Activated CD4-positive, CD25-positive, alpha-beta regulatory T cell (primary cell): Measurements from ENCODE around the gene CLN6.
A peak's percentile ranks its signal among the peaks of the same experiment; 100 is the strongest.
"Not testable (repeated sequence)": the region's sequence is repeated elsewhere in the genome, so short reads cannot be mapped to it uniquely, and the experiment has no call there.

Experiments used
- DNase-seq, 4 experiments: peaks; one replicate each; lab custom pipeline; 2025; lab: John Stamatoyannopoulos, UW

Gene CLN6

DNA sequence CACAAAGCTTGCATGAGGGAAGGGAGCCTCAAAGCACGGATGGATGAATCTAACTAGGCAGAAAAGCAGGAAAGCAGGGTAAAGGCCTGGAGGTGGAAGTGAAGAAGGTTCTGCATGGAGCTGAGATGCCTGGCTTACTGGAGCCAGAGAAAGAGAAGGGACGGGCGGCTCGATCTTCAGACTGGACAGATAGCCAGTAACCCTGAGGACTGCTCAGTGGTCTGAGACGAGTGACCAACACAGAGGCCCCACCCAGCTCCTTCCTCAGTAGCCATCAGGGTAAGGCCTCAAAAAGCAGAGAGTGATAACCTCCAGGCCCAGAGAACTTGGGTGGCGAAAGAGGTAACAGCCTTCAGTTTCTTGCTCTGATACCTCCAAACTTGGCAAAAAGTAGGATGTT is 6.4 kb downstream of the CLN6 start:
- DNase-seq: no peak

DNA sequence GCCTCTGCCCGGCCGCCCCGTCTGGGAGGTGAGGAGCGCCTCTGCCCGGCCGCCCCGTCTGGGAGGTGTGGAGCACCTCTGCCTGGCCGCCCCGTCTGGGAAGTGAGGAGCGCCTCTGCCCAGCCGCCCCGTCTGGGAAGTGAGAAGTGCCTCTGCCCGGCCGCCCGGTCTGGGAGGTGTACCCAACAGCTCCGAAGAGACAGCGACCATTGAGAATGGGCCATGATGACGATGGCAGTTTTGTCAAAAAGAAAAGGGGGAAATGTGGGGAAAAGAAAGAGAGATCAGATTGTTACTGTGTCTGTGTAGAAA is 7.1 kb downstream of the CLN6 start:
- not testable (repeated sequence) for DNase-seq

DNA sequence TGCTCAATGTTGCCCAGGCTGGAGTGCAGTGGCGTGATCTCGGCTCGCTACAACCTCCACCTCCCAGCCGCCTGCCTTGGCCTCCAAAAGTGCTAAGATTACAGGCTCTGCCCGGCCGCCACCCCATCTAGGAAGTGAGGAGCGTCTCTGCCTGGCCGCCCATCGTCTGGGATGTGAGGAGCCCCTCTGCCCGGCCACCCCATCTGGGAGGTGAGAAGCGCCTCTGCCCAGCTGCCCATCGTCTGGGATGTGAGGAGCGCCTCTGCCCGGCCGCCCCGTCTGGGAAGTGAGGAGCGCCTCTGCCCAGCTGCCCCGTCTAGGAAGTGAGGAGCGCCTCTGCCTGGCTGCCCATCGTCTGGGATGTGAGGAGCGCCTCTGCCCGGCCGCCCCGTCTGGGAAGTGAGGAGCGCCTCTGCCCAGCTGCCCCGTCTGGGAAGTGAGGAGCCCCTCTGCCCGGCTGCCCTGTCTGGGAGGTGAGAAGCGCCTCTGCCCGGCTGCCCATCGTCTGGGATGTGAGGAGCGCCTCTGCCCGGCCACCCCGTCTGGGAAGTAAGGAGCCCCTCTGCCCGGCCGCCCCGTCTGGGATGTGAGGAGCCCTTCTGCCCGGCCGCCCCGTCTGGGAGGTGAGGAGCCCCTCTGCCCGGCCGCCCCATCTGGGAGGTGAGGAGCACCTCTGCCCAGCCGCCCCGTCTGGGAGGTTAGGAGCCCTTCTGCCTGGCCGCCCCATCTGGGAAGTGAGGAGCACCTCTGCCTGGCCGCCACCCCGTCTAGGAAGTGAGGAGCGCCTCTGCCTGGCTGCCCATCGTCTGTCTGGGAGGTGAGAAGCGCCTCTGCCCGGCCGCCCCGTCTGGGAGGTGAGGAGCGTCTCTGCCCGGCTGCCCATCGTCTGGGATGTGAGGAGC is 7.7 kb downstream of the CLN6 start:
- not testable (repeated sequence) for DNase-seq

DNA sequence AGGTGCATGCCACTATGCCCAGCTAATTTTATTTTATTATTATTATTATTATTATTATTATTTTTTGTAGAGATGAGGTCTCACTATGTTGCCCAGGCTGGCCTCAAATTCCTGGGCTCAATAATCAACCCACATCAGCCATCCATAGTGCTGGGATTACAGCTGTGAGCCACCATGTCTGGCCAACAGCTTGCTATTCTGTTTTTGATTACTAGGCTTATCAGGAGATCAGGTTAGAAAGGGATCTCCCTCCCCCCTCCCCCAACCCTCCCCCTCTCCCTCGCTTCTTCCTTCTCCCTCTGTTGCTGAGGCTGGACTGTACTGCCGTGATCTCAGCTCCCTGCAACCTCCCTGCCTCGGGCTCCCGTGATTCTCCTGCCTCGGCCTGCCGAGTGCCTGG is 8.6 kb downstream of the CLN6 start:
- no peak for DNase-seq

DNA sequence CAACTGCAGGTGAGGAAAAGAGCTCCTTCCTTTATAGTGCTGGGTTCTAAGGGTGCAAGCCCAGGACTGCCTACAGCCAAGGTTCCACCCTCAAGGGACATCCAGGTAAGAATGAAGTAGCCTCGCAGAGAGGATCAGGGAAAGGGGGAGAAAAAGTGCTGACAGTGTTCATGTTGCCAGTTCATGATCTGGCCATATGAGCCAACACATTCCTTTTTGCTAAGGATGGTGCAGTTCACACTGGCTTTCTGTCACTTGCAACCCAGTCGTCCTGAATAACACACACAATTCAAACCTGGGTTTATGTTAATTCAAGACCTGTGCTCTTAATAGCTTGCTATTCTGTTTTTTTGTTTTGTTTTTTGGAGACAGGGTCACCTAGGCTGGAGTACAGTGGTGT is 9.0 kb downstream of the CLN6 start:
- DNase-seq: no peak

DNA sequence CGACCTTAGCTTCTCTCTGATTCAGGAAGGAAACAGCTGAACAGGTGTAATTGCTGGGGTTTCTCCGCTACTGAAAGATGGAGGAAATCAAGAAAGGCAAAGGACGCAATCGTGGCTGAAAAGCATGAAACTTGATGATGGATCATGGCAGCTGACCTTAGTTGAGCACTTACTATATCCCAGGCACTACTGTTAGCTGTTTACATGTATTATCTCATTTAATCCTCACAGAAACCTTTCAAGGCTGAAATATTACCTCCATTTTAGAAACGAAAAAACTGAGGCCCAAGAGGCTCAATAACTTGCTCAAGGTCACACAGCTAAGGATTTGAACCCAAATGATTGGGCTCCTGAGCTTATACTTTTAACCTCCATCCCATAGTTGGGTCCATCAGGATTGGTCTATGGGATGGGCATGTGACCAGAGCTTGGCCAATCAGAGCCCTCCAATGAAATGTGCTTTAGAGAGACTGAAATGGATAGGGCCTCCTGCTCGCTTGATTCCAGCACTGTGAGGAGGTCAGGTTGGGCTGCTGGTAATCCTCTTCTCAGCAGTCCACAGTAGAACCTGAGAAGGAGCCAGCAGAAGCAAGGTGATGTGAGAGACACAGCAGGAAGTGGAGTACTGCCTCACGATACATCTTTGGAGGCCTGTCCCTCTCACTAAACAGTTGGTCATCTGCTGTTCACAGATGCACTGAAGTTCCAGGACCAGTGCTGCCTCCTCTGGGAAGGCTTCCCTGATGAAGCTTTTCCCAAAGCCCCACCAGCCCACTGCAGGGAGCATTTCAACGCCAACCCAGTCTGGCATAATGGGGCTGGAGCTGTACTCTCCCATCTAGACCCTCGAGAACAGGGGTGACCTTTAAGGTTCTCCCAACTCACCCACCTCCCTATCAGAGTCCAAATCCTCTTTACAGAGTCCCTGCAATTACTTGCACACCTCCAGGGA is 10.4 kb downstream of the CLN6 start:
- no peak for DNase-seq

DNA sequence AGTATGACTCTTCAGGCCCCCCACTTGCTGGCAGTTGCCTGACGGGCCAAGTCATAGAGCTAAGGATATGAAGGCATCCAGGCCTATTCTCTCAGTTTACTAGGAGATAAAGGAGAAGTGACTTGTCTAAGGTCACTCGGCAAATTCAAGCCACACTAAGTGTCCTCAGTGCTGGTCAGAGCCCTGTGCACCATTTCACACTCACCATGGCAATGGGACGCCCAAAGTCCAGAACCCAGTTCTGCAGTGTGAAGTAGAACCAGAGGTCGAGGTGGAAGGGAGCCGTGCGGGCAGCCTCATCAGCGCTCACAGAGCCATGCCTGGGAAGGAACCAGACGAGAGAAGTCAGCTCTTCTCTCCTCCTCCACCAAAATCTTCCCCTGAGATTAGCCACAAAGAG is 11.2 kb downstream of the CLN6 start:
- no peak for DNase-seq

DNA sequence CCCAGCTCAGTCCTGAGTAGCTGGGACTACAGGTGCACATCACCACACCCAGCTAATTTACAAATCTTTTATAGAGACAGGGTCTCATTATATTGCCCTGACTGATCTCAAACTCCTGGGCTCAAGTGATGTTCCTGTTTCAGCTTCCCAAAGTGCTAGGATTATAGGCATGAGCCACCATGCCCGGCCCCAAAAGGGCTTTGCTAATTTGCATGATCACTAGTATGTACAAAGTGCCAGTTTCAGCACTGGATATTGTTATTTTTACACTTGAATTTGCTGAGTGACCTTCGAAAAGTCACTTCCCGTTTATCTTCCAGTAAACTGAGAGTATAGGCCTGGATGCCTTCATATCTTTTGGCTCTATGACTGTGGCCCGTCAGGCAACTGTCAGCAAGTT is 12.2 kb downstream of the CLN6 start:
- no peak for DNase-seq

DNA sequence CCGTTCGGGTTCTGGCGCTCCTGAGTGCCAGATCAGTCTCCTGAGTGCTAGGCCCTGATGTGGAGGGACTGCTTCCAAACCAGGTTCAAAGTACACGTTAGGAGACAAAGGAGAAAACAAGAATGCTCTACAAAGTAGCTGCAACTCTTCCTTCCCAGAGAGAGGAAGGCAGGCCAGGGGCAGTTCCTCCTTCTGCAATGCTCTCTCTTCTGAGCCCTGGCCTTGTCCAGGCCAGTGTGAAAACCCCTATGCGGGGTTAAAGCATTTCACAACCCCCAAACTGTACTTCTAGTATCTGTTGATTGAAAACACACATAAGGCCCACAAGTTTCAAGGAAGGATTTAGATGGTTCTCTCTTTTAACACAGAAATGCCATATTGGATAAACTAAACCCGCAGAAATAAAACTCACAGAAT is 14.7 kb downstream of the CLN6 start:
- DNase-seq: no peak

DNA sequence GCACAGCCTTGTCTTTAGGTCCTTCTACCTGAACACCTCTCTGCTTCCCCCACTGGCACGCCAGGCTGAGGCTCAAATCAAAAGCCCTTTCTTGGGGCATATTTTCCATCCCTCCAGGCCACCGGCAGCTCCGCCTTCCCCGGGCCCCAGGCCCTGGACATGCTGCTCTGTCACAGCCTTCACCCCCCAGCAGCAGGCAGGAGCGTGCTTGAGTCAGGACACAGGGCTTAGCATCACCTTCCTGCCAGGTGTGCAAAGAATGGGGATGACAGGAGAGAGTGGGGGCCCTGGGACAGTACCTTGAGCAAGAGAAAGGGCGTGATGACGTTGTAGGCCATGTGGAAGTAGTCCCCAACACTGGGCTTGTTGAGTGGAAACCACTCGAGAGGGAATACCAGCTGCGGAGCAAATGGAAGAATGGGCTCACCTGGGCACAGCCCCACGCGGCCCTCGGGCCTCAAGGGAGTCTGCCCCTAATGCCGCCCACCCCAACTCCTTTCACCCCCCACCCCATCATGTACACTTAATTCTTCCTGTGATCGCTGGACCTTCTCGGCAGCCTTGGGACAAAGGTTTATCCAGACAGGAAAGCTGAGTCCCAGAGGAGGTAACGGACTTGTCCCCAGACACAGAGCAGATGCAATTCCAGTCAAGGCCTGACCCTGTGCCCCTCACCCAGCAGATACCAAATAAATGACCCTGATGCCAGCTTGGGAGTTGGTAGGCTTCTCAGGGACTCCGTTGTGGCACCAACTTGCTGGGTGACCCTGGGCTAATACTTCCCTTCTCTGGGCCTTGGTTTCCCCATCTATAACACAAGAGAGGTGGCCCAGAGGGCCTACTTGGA is 15.3 kb downstream of the CLN6 start:
- no peak for DNase-seq

DNA sequence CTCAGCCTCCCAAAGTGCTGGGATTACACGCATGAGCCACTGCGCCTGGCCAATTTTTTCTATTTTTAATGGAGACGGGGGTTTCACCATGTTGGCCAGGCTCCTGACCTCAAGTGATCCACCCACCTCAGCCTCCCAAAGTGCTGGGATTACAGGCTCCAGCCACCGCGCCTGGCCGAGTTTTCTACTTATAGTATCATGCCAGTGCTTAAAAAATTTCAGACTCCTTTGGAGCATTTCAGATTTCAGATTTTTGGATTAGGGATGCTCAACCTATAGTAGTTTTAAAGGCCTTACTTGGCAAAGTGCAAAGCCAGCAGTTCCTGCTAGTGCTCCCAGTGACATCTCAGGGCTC is 16.1 kb downstream of the CLN6 start:
- DNase-seq: not testable (repeated sequence)

DNA sequence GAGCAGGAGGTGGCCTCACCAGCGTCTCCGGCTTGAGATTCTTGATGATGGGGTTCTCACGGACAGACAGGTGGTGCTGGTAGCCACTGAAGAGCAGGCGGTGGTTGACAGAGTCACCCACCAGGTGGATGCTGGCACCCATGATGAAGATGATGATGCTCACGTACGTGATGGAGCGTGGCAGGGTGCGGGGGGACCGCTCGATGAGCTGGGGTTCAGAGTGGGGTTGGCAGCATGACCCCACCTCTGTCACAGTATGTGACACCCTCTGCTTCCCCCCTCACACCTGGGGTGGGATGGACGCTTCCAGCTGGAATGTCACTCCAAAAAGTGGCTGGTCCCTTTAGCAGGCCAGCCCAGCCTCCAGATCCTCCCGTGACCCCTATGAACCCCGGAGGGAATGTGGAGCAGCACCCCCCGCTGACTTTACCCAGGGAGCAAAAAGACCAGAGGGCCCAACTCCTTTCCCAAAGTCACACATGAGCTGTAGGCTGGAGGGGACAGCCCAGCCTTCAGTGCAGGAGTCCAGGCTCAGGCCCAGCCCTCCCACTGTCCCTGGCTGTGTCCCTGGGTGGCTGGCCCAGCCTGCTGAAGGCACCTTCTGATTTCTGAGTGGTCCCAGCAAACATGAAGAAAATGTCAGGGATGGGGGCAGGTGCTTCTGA is 17.7 kb downstream of the CLN6 start:
- no peak for DNase-seq

DNA sequence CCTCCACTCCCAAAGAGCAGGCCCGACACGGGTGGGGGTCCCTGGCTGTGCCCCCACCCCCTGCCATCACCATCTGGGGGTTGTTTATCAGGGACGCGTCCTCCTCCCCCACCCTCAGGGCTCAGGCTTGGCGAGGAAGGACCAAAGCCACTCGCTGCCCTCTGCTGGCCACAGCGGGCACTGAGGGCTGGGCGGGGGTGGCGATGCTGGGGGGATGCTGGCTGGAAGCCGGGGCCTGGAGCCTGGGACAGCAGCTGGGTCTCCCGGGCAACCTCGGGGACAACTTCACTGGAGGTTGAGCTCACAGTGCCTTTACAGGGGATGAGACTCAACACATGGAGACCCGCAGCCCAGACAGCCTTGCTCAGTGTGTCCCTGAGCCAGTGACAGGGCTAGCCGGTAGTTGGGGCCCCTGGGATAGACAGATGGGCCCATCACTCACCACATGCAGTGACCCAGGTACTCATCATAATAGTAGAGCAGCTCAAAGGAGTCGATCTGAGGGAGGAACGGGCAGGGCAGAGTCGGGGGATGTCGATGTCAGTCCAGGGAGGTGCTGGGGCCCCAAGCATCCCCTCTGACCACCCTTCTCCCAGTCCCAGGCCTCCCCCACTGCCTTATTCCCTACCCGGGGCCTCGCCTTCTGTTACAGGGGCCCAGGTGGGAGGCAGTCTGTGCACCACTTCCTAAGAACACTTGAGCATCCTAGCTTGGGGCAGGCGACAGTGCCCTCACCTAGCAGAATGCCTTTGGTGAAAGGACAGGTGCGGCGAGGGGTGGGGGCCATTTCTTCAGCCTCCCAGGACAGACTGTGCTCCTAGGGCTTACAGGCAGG is 18.5 kb downstream of the CLN6 start:
- peak; percentile 10 to 42 (median 22) for DNase-seq

DNA sequence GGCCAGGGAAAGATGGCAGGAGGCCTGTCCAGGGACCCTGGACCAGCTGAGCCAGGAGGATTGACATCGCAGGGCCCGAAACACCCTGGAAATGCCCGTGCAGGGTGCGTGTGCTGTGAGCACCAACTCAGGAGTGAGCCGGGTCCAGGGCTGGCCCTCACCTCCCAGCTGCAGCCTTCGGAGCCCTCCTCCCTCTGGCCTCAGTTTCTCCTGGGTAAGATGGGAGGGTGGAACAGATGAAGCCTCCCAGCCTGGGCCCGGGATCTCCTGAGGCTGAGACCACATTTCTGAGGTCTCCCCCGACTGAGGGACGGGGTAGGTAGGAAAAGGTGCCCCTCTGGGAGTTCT is 19.1 kb downstream of the CLN6 start:
- DNase-seq: no peak

DNA sequence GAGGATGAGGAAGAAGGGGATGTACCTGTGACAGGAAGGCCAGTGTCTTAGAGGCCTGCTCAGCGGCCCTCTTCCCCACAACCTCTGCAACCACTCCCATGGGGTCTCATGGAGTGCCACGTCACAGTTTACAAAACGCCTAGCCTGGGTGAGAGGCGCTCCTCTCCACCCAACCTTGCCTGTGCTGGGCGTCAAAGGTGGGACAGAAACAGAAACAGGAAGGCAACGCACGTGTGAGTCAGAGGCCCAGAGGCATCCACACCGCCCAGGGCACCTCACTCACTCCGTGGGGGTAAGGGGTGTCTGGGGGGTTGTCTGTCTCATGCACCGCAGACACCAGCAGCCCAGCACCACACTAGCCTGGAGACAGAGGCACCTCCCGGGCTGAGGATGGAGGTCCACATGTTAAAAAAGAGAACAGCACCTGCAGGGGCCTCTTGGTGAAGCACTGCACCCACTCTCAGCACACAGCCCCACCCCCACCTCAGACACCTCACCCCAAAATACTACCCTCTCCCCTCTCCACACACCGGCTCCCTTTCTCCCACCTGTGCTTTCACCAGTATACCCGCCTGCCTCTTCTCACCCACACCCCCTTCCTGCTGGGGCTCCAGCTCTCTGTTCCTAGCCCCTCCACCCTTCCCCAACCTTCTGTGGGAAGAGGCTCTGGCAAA is 19.7 kb downstream of the CLN6 start:
- DNase-seq: no peak

DNA sequence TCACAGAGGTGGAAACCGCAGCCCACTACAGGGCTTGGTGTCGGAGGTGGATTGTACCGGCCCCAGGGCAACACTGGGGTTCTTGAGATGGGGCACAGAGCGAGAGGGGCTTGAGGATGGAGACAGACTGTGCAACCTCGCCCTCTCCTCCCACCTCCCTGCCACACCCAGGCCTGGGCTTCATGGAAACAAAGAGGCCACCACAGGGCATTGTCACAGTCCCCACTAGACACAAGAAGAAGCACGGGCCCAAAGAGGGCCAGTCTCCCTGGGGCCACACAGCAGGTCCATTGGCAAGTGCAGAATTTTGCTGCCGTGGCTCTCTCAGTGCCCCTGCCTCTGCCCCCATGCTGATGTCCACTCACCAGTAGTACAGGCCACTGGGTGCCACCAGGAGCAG is 20.3 kb downstream of the CLN6 start:
- DNase-seq: no peak

DNA sequence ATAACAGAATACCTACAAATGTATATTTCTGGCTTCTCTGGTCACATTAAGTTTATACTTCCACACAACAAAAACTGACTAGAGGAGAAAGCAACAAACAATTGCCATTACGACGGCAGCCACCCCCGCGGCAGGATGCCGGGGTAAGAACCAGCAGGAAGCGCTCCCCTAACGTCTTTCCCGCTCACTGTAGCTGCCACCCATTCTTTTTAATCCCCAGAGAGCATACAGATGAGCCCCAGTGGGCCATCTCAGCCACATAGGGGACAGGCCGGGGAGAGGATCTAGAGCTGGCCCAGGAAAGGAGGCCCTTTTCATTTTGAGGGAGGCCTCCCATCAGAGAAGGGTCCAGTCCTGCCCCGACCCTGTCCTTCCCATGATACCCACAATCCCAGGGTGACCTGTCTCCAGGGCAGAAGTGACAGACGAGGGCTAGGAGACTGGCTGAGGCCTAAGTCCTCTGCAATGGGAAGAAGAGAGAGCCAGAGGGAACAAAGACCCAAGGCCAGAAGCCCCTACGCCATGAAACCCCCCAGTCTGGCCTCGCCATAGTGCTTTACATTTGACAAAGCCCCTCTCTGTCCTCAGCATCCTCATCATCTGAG is 20.8 kb downstream of the CLN6 start:
- no peak for DNase-seq

DNA sequence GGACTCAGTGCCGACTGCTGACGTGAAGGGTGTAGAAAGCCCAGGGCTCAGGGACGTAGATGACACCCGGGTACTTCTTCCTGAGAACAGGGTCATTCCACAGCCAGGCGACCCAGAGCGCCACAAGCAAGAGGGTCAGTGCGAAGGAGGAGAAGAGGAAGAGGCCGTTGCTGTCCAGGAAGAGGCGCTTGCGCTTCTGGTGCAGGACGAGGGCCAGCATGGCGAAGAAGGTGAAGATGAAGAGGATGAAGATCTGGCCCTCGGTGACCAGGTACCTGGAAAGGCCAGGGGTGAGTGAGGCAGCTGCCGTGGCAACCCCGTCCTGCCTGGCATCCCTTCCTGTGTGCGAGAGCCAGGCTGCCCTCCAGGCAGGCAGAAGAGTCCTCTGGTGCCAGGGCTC is 21.4 kb downstream of the CLN6 start:
- DNase-seq: no peak

DNA sequence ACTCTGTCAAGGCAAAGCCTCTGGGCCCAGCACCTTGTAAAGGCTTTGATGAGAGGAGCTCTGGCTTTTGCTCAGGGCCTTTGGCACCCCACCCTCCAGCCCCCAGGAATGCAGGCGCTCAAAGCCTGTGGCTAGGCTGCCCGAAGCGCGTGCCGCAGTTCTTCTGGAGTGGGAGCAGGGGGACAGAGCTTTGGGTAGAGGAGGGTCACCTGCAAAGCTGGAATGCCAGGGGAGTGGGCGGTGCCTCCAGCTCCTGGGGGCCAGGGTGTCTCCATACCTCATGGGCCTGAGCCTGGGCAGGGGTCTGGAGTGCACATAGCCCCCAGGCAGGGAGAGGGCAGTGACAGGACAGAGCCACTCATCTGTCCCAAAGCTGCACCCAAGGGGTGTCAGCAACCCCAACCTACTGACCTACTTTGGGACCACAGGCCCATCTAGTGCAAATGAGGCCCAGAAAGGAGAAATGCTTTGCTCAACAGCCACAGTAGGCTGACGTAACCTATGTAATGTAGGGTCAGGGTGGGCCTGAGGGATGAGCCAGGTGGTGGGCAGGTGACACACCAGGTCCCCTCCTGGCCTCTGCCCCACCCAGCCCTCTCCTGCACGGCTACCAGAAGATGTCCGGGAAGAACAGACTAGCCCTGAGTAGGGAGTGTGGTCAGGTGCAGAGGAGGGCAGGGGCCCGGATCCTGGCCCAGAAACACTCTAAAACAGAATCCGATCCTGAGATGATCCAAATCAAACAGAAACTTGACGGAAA is 22.2 kb downstream of the CLN6 start:
- no peak for DNase-seq
